Activated CD4-positive, CD25-positive, alpha-beta regulatory T cell treated with anti-CD3 and anti-CD28 coated beads, Interleukin-2, amount 50 U/mL, for 24 hours (primary cell): ENCODE measurements around the gene GPRC5C.
A peak's percentile ranks its signal among the peaks of the same experiment; 100 is the strongest.

Source experiments
- ATAC-seq, 2 donors: fragments of 150-1000 bp; cut with Tn5 transposase; one replicate each; pipeline ENCODE4 v1.10.0; 2021; ENCODE audit warnings: mild to moderate bottlenecking in 1 of 2, moderate library complexity in 1 of 2

Gene GPRC5C

DNA sequence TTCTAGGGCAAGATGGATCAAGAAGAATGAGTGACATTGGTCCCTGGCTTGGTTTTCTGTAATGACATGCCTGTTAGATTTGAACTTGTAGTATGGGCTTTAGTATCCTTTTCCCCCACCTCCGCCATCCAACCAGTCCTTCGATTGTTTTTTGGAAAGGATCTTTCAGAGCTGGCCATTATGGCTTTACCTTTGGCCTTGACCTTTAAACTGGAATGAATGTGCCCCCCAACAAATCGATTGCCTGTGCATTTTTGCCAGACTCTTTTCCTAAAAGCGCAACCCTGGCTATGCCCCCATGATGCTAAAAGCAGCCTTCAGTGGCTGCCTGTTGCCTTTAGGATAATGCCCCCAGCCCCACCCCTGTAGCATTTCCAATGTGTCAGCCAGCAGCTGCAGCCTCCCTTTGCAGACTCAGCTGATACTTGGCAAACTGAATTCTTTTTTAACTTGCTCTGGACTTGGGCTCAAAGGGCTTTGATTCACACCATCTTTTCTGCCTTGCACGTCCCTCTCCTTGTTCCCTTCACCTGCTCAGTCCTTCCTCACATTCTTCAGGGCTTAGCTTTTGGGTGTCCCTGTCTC, 4.0 kb downstream of the GPRC5C start:
- ATAC-seq, result no peak

GRCh38 chr17:74437702-74438101, 5.8 kb downstream of the GPRC5C start:
- no peak for ATAC-seq

GRCh38 chr17:74439691-74440567, 8.0 kb downstream of the GPRC5C start:
- no peak for ATAC-seq

DNA sequence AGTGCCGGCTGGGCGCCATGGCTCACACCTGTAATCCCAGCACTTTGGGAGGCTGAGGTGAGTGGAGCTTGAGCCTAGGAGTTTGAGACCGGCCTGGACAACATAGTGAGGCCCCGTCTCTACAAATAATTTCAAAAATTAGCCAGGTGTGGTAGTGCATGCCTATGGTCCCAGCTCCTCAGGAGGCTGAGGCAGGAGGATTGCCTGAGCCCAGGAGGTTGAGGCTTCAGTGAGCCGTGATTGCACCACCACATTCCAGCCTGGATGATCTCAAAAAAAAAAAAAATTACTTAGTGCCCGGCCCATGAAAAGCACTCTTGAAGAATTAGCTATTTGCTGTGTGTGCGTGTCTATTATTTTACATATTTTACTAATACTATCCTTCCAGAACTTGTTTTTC, 9.6 kb downstream of the GPRC5C start:
- ATAC-seq, result no peak

GRCh38 chr17:74442291-74442669, 10.4 kb downstream of the GPRC5C start:
- no peak for ATAC-seq

- ATAC-seq, result peak in 1 of 2 donors; percentile 39
Measured at GRCh38 chr17:74442670-74443515, 11.0 kb downstream of the GPRC5C start.

- no peak for ATAC-seq
Measured at GRCh38 chr17:74443516-74444296, 11.8 kb downstream of the GPRC5C start.

- ATAC-seq, result no peak
Measured at GRCh38 chr17:74444406-74444805, 12.5 kb downstream of the GPRC5C start.

DNA sequence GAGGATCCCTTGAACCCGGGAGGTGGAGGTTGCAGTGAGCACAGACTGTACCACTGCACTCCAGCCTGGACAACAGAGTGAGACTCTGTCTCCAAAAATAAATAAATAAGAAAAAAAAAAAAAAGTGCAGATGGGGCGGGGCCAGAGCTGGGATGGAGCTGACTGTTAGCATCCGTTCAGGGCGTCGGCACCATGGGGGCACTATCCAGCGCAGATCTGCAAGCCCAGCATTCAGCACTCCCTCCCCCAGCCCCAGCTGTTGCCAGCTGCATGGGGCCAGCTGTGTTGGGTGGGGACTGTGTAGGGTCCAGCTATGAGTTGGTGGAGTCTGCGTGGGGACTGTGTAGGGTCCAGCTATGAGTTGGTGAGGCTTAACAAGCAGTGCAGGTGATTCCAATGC, 13.3 kb downstream of the GPRC5C start:
- no peak for ATAC-seq

DNA sequence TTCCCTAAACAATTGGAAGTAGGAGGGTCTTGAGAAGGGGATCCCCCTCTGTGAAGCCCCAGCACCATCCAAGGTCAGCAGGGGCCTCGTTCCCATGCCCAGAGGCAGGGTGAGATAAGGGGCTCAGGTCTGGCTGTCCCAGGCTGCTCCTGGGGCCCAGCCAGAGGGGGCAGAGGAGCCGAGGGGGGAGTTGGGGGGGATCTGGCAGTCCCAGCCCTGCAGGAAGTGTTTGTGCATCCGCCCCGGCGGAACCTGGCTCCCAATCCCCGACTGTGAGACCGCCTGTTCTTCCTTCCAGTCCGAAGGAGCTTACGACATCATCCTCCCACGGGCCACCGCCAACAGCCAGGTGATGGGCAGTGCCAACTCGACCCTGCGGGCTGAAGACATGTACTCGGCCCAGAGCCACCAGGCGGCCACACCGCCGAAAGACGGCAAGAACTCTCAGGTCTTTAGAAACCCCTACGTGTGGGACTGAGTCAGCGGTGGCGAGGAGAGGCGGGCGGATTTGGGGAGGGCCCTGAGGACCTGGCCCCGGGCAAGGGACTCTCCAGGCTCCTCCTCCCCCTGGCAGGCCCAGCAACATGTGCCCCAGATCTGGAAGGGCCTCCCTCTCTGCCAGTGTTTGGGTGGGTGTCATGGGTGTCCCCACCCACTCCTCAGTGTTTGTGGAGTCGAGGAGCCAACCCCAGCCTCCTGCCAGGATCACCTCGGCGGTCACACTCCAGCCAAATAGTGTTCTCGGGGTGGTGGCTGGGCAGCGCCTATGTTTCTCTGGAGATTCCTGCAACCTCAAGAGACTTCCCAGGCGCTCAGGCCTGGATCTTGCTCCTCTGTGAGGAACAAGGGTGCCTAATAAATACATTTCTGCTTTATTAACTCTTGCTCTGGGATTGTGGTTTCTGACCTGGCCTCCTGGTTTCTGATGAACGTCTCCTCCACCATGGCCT, 14.9 kb downstream of the GPRC5C start:
- ATAC-seq, result peak in 1 of 2 donors; percentile 65

DNA sequence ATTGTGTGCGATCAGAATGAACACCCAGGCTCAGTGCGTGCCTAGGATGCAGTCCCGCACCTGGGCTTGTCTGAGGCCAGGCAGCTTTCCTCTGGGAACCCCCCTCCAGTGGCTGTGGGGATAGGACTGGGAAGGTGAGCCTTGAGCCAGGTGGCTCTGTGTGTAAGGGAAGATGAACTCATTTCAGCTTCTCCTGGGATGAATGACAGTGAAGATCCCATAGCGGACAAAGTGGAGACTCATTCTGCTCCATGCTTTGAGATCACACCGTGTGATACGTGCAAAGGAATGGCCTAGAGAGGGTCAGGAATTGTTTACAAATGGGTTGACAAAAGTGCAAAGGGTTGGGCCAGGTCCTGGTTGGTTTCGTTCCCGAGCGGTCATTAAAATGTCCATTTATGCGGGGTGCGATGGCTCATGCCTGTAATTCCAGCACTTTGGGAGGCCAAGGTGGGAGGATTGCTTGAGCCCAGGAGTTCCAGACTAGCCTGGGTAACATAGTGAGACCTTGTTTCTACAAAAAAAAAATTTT, 15.8 kb downstream of the GPRC5C start:
- ATAC-seq, result no peak

DNA sequence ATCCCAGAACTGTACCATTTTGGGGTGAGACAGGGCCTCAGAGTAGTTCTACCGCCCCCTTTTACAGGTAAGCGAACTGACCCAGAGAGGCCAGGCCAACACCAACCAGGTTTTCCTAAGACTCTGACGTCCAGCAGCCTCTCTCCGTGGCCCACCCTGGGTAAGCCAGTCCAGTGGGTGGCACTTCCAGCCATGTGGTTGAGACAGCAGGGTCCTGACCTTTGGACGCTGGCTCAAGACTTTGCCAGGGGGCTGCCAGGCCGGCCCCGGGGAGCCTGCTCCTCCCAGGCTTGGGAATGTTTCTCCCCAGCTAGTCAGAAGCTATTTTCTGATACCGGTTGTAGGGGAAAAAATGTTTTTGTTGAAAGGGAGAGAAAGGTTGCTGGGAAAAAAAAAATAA, 16.9 kb downstream of the GPRC5C start:
- no peak for ATAC-seq

DNA sequence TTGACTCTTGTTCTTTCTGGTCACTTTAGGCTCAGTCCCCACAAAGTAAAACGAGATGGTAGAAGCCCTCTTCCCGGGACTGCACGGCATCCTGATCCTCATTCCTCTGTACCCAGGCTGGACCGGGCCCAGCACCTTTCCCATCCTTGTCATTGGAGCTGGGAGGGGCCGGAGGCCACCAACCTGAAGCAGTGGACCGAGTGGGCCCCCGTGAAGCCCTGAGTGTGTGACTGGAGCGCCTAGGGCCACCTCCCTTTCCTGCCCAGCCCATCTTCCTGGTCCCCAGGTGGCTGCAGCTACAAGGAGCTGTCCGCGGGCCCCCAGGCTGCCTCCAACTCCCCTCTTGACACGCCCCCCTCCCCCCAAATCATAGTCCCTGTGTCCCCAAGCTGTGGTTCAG, 17.4 kb downstream of the GPRC5C start:
- ATAC-seq, result no peak

DNA sequence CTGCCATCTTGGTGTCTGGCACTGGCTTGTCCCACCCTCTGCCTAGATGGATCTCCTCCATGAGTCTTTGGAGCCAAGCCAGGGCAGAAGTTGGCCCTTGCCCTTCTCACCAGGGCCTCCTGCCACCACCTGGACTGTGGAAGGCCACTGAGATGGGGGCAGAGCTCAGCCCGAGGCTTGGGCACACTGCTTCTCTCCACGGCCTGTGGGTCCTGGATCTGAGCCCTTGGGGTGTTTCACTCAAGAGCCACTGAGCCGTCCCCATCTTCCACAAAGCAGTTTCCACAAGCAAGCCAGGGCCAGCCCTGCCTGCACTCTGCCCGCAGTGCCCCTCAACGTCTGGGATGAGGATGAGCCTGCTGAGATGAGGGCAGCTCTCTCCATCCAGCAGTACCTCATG, 17.9 kb downstream of the GPRC5C start:
- ATAC-seq, result no peak

DNA sequence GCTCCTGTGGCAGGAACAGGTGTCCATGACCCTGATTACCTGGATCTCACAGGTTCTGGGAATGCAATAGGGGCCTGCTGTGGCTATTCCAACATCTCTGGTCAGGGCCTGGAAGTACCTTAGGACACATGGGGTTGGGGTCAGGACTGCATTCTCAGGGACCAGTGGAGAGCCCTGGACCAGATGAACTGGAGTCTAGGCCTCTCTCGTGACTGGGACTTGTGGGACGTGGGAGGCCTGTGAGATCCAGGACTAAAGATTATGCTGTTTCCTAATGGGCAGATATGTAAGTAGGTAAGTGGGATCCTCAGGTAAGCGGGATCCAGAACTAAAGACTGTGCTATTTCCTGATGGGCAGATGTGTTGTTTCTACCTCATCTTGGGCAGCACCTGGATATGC, 18.3 kb downstream of the GPRC5C start:
- ATAC-seq, result no peak

- no peak for ATAC-seq
Measured at GRCh38 chr17:74450925-74451403, 19.1 kb downstream of the GPRC5C start.

DNA sequence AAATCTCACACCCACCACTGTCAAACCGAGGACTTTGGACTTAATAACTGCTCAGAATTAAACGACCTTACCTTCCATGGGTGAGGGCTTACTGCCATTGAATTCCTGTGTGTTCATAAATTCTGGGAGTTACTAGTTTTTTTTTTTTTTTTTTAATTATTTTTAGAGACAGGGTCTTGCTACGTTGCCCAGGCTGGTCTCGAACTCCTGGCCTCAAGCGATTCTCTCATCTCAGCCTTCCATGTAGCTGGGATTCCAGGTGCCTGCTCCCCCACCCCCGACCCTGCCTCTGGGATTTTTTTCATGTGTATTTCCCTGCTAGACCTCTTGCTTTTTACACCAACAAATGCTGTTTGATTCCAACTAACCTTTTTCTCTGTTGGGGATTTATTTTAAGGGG, 19.7 kb downstream of the GPRC5C start:
- no peak for ATAC-seq

DNA sequence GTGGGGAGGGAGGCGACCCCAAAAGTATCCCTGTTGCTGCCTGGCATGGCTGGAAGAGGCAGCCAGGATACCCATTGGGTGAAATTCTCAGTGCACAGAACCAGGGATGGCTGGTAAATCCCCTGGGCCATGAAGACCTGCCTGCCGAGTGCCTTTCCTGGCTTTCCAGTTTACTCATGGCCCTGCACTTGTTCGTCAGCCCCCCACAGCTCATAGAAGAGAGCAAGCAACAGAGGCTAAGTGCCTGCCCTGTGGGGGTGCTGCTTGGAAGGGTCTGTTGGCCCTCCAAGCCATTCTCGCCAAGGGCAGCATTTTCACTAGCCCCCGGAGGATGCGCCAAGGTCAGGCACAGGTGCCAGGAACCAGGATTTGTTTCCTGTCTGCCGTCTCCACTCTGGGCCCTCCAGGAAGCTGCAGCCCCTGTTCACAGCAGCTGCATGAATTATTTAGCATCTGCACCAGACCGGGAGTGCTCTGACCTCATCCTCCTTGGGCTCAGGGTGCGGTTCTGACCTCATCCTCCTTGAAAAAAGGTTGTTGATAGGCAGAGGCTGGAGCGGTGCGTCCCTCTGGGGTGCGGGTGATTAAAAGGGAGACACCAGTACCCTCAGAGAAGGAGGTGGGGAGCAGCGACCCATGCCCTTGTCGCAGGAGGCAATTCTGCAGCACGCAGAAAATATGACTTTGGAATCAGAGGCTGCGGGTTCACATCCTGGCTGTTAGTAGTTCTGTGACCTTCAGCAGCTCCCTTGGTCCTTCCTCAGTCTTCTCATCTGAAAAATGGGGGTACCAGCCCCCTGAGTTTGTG, 20.3 kb downstream of the GPRC5C start:
- ATAC-seq, result no peak

DNA sequence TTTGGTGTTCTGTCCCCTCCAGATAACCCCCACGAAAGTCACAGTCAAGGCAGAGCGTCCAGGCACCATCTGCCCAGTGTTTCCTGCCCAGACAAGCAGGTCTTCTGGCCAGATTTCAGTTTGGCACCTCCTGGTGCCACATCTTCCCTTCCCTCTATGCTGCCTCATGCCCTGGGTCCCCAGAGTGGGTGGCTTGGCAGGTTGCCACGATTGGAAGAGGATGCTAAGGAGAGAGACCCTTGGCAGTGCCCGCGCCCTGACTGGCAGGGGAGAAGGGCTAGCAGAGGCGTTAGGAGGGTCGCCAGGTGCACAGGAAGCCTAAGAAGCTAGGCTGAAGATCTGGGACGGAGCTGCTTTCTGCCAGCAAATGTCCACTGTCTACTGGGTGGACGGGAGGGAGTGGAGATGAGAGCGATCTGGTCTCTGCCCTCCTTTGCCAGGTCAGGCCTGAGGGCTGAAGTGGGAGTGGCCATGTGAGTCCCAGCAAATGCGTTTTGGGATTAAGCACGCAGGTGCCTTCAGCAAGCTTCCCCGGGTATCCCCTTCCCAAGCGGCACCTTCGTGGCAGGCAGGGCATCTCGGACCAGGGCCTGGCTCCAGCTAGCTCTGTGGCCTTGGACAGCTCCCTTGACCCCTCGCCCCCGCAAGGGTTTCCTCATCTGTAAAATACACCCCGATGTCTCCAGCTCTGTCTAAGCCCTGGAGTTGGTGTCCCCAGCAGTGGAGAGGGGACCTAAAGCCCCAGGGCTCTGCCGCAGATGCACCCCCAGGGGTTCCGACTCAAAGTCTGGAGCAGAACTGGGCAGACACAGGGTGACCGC, 21.2 kb downstream of the GPRC5C start:
- no peak for ATAC-seq
